GM12878 (cell line): Measurements from ENCODE around the gene FRMD8. TPM values are rescaled to one million over a fixed set of nuclear protein-coding genes. Genes with fewer than 3 reads are reported as not detected.

ENCODE experiments used
- BCL11A ChIP-seq: IDR thresholded peaks from 2 replicates; pipeline ENCODE4 v1.6.1; 2011; ENCODE audit warnings: low read depth, low read length
- BCL3 ChIP-seq: IDR thresholded peaks from 2 replicates; pipeline ENCODE4 v1.6.1; 2011; ENCODE audit warnings: borderline replicate concordance, low read depth, mild to moderate bottlenecking, moderate library complexity, low read length; ENCODE audit not compliant: insufficient read depth, poor library complexity, severe bottlenecking
- CBFB ChIP-seq: IDR thresholded peaks from 2 replicates; pipeline ENCODE4 v1.6.1; 2016; ENCODE audit warnings: antibody characterized with exemption, low read depth
- DPF2 ChIP-seq: fragments of 450-650 bp; IDR thresholded peaks from 2 replicates; pipeline ENCODE4 v1.6.1; 2017; ENCODE audit warnings: mild to moderate bottlenecking
- EP300 ChIP-seq, 2 experiments: fragments of 150-350 bp in 1 of 2; IDR thresholded peaks; 2 replicates each; pipeline ENCODE4 v1.6.1; 2011 to 2012; ENCODE audit warnings: low read depth in 2 of 2, low read length in 2 of 2, borderline replicate concordance in 1 of 2, improper control_type of control experiment in 1 of 2, inconsistent platforms in 1 of 2; ENCODE audit not compliant: control insufficient read depth in 1 of 2
- FOXM1 ChIP-seq: IDR thresholded peaks from 2 replicates; pipeline ENCODE4 v1.6.1; 2012; ENCODE audit warnings: low read depth, mild to moderate bottlenecking, inconsistent platforms, low read length, moderate library complexity
- HDAC6 ChIP-seq: fragments of 200-600 bp; sonication (generic); IDR thresholded peaks from one replicate; pipeline ENCODE4 v1.8.0; 2017; ENCODE audit warnings: antibody characterized with exemption; ENCODE audit not compliant: unreplicated experiment
- JUNB ChIP-seq: IDR thresholded peaks from 2 replicates; pipeline ENCODE4 v1.6.1; 2016; ENCODE audit warnings: antibody characterized with exemption, mild to moderate bottlenecking
- MEF2A ChIP-seq: IDR thresholded peaks from 2 replicates; pipeline ENCODE4 v1.6.1; 2011; ENCODE audit warnings: low read depth, mild to moderate bottlenecking, low read length, moderate library complexity; ENCODE audit not compliant: insufficient read depth
- NR2C2 ChIP-seq: IDR thresholded peaks from 2 replicates; pipeline ENCODE4 v1.6.1; 2011; ENCODE audit warnings: borderline replicate concordance, low read depth; ENCODE audit not compliant: control insufficient read depth, insufficient read length
- PML ChIP-seq: IDR thresholded peaks from 2 replicates; pipeline ENCODE4 v1.6.1; 2012; ENCODE audit warnings: low read length, inconsistent platforms
- POLR2A ChIP-seq: IDR thresholded peaks from 2 replicates; pipeline ENCODE4 v1.6.1; 2011; ENCODE audit warnings: low read depth, mild to moderate bottlenecking, low read length
- RCOR1 ChIP-seq: conservative IDR thresholded peaks from 2 replicates; pipeline ENCODE4 v1.6.1; 2012; ENCODE audit warnings: low read depth, low read length, improper control_type of control experiment
- SKIL ChIP-seq: fragments of 450-650 bp; IDR thresholded peaks from 2 replicates; pipeline ENCODE4 v1.6.1; 2017; ENCODE audit warnings: mild to moderate bottlenecking, low read depth, inconsistent platforms; ENCODE audit not compliant: poor library complexity, severe bottlenecking
- SMAD1 ChIP-seq: fragments of 450-650 bp; IDR thresholded peaks from 2 replicates; pipeline ENCODE4 v1.6.1; 2018; ENCODE audit warnings: mild to moderate bottlenecking, low read depth; ENCODE audit not compliant: partially characterized antibody
- SP1 ChIP-seq: IDR thresholded peaks from one replicate; pipeline ENCODE4 v1.6.1; 2011; ENCODE audit warnings: low read depth, low read length
- TCF12 ChIP-seq: IDR thresholded peaks from 2 replicates; pipeline ENCODE4 v1.6.1; 2011; ENCODE audit warnings: low read depth, mild to moderate bottlenecking, low read length
- YY1 ChIP-seq: IDR thresholded peaks from 2 replicates; pipeline ENCODE4 v1.6.1; 2011; ENCODE audit warnings: low read depth, mild to moderate bottlenecking, low read length
- ZBED1 ChIP-seq: IDR thresholded peaks from 2 replicates; pipeline ENCODE4 v1.6.1; 2016; ENCODE audit warnings: borderline replicate concordance
- polyA plus RNA-seq, 11 experiments: library from polyadenylated mRNA; depleted of rRNA in 4 of 11; unstranded in 6 of 11; stranded (reverse) in 5 of 11; fragments of >200 nt; fragmentation: Nextera tagmentation in 4 of 11; fragmentation: Illumina TruSeq in 1 of 11; extraction: Ambion mirVana in 4 of 11; extraction: Trizol in 1 of 11; gene quantifications; 1 replicate in 1 of 11; 2 replicates in 10 of 11; pipeline versions ENCODE4 v1.2.1 to v1.2.3, GENCODE V29; 2011 to 2016; ENCODE audit warnings: inconsistent platforms in 2 of 11, missing spikeins in 2 of 11, low read depth in 1 of 11
- total RNA-seq, 4 experiments: library from RNA; depleted of rRNA in 3 of 4; stranded (reverse); fragments of >200 nt in 3 of 4; fragmentation: Illumina TruSeq in 1 of 4; extraction: Trizol in 1 of 4; gene quantifications; 2 replicates each; pipeline versions ENCODE4 v1.2.1 to v1.2.3, GENCODE V29; 2013 to 2021

The FRMD8 gene
- total and polyA plus RNA-seq, 10 of the 15 experiments (the other 5 are each of a cell fraction or from before 2014, with no cell fraction given): 8.3 to 69.4 (median 28.0) TPM

DNA sequence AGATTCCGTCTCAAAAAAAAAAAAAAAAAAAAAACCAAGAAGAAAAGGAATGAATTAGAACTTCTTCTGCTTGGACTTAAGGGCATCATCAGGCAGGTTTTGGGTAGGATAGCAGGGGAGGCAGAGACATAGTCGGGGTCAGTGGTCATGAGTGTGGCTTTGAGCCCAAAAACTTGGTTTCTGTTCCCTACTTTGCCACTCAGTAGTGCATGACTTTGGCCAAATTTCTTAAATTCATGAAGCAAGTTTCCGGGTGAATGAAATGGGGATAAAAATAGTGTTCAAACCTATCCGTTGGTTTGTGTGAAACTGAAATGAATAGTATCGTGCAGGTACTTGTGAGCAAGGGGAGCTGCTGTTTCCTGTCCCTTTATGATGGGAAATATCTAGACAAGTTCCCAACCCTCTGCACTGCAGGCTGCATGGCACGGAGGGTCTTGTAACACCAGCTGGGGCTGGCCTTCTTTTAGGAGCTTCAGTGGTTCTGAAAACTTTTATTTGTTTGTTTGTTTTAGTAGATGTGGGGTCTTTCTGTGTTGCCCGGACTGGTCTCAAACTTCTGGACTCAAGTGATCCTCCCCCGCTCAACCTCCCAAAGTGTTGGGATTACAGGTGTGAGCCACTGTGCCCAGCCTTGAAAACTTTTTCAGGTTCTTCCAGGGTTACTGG is 54.5 kb downstream of the FRMD8 start (continued):
- TF ChIP-seq MEF2A (peak; percentile 95), SMAD1 (no peak), JUNB (no peak; the same call in 1 of the 2 replicates), EP300 (IDR thresholded peaks at IDR 0.05; ENCODE audit: borderline replicate concordance in 1 of 2, control insufficient read depth in 1 of 2, low read depth in 2 of 2, low read length in 2 of 2) (peak; percentile 81 to 84; a peak in 3 of 4 replicates), HDAC6 (no peak), TCF12 (peak; percentile 78; the same call in 1 of the 2 replicates), BCL11A (peak; percentile 81), BCL3 (peak; percentile 71), FOXM1 (peak; percentile 96), NR2C2 (no peak), SKIL (peak; percentile 88), SP1 (peak; percentile 63), POLR2A (peak; percentile 47; the same call in 1 of the 2 replicates), YY1 (0 out of 2 replicates have a peak, but pooled peaks have one; percentile 1), CBFB (peak; percentile 91), DPF2 (peak; percentile 84; the same call in 1 of the 2 replicates), PML (peak; percentile 66; the same call in 1 of the 2 replicates), RCOR1 (no peak), ZBED1 (peak; percentile 50; the same call in 1 of the 2 replicates)
